ENCODE data around the gene KRABD2.

GRCh38 chr17:8337802-8338752 lies 38.4 kb downstream of the KRABD2 start:
- TF ChIP-seq CTCF (IDR thresholded peaks at IDR 0.05) = no peak
- no peak for TF ChIP-seq POLR2A (IDR thresholded peaks at IDR 0.05)

Data from ovary (tissue), 3 donors.